Gastroesophageal sphincter (tissue), 4 donors: Measurements from ENCODE around the gene MS4A2. TPM values are rescaled to one million over a fixed set of nuclear protein-coding genes. Genes with fewer than 3 reads are reported as not detected.
"Not testable (repeated sequence)": the region's sequence is repeated elsewhere in the genome, so short reads cannot be mapped to it uniquely, and the experiment has no call there.

Source experiments
- ATAC-seq: fragments of 150-250 bp; one replicate; pipeline ENCODE4 v1.9.1; 2016; ENCODE audit warnings: mild to moderate bottlenecking, moderate library complexity
- H3K27ac ChIP-seq, 4 donors: fragments of 200-600 bp; sonication (generic) in 3 of 4; 1 replicate in 3 of 4; 2 replicates in 1 of 4; pipeline ENCODE4 v1.5.1; 2016 to 2019
- H3K27me3 ChIP-seq: fragments of 200-600 bp; sonication (generic); one replicate; pipeline ENCODE4 v1.5.1; 2019
- H3K36me3 ChIP-seq, 2 donors: fragments of 200-600 bp; sonication (generic); one replicate each; pipeline ENCODE4 v1.5.1; 2019; ENCODE audit warnings: control low read depth in 1 of 2
- H3K4me1 ChIP-seq, 3 donors: fragments of 200-600 bp; sonication (generic); 1 replicate in 2 of 3; 2 replicates in 1 of 3; pipeline ENCODE4 v1.5.1; 2016 to 2019; ENCODE audit warnings: control low read depth in 2 of 3
- H3K4me3 ChIP-seq, 2 donors: fragments of 200-600 bp; sonication (generic); one replicate each; pipeline ENCODE4 v1.5.1; 2019; ENCODE audit warnings: mild to moderate bottlenecking in 1 of 2, moderate library complexity in 1 of 2
- H3K9me3 ChIP-seq, 3 donors: fragments of 200-600 bp; sonication (generic); one replicate each; pipeline ENCODE4 v1.5.1; 2017 to 2019; ENCODE audit warnings: control low read depth in 2 of 3
- CTCF ChIP-seq, 4 experiments: fragments of 200-600 bp in 2 of 4; fragments of 450-650 bp in 2 of 4; sonication (generic) in 1 of 4; IDR thresholded peaks; one replicate each; pipeline ENCODE4 v1.5.1; 2017 to 2019; ENCODE audit warnings: antibody characterized with exemption in 4 of 4, mild to moderate bottlenecking in 2 of 4, moderate library complexity in 2 of 4
- EP300 ChIP-seq: sonication (generic); formaldehyde crosslinking; IDR thresholded peaks from one replicate; pipeline ENCODE4 v1.6.1; 2017; ENCODE audit warnings: antibody characterized with exemption, mild to moderate bottlenecking
- POLR2A ChIP-seq, 2 donors: fragments of 450-650 bp; IDR thresholded peaks; one replicate each; pipeline ENCODE4 v1.6.1; 2017; ENCODE audit warnings: antibody characterized with exemption in 2 of 2, mild to moderate bottlenecking in 2 of 2, moderate library complexity in 1 of 2
- POLR2AphosphoS5 ChIP-seq: sonication (generic); formaldehyde crosslinking; IDR thresholded peaks from one replicate; pipeline ENCODE4 v1.6.1; 2017; ENCODE audit warnings: antibody characterized with exemption
- WGBS, 2 donors: methylation state at CpG; one replicate each; pipeline ENCODE4 v1.1.5; 2018; ENCODE audit warnings: low coverage in 1 of 2; 5-methylcytosine and 5-hydroxymethylcytosine counted together
- total RNA-seq, 4 donors: library from RNA; depleted of rRNA; stranded (reverse); fragments of >200 nt; gene quantifications; one replicate each; pipeline ENCODE4 v1.1.0, GENCODE V29; 2016

The MS4A2 gene
- total RNA-seq, 4 donors from 2014 or later: 1.2 to 4.7 (median 1.7) TPM; not detected in 1

GRCh38 chr11:60128376-60128775, 39.9 kb downstream of the MS4A2 start:
- WGBS, 2 donors: 66% methylated on average over 2 of the region's 2 CpGs; no CpG with 5 or more reads in 1 of the 2 donors
- no peaks in the 10 kb centered on the region for H3K27me3 ChIP-seq
- no peaks in the 10 kb centered on the region for H3K4me1 ChIP-seq
- H3K9me3 ChIP-seq: no peaks in the 10 kb centered on the region
- ATAC-seq: no peak
- no peak overlapping the region for H3K27ac ChIP-seq
- no peaks in the 10 kb centered on the region for H3K36me3 ChIP-seq
- H3K4me3 ChIP-seq: no peak overlapping the region
- no peak for TF ChIP-seq EP300
- no peak for TF ChIP-seq CTCF (IDR thresholded peaks at IDR 0.05)
- TF ChIP-seq POLR2AphosphoS5: no peak
- no peak for TF ChIP-seq POLR2A (IDR thresholded peaks at IDR 0.05)

GRCh38 chr11:60128866-60129265, 40.4 kb downstream of the MS4A2 start:
- H3K27ac ChIP-seq, H3K27me3 ChIP-seq, H3K9me3 ChIP-seq, ATAC-seq, H3K4me1 ChIP-seq, H3K36me3 ChIP-seq, H3K4me3 ChIP-seq: not testable (repeated sequence)
- 89% methylated on average over 4 of the region's 4 CpGs; no CpG with 5 or more reads in 1 of the 2 donors for WGBS, 2 donors

GRCh38 chr11:60129853-60130252, 41.4 kb downstream of the MS4A2 start:
- no peak for ATAC-seq
- no peak overlapping the region for H3K27ac ChIP-seq
- H3K4me3 ChIP-seq: no peak overlapping the region
- TF ChIP-seq CTCF (IDR thresholded peaks at IDR 0.05) (no peak), POLR2A (IDR thresholded peaks at IDR 0.05) (no peak), POLR2AphosphoS5 (no peak), EP300 (no peak)
- 70 to 74% methylated on average over 1 to 3 of the region's 3 CpGs for WGBS, 2 donors
- H3K36me3 ChIP-seq: no peaks in the 10 kb centered on the region
- peaks cover 0 to 7% (median 0%) of the 10 kb centered on the region in 3 donors for H3K9me3 ChIP-seq
- no peaks in the 10 kb centered on the region for H3K4me1 ChIP-seq
- no peaks in the 10 kb centered on the region for H3K27me3 ChIP-seq

GRCh38 chr11:60130496-60130895, 42.0 kb downstream of the MS4A2 start:
- Histone ChIP-seq H3K4me3 (no peak overlapping the region), H3K4me1 (no peaks in the 10 kb centered on the region), H3K27ac (no peak overlapping the region), H3K9me3 (peaks cover 0 to 7% (median 0%) of the 10 kb centered on the region in 3 donors), H3K36me3 (no peaks in the 10 kb centered on the region), H3K27me3 (no peaks in the 10 kb centered on the region)
- TF ChIP-seq EP300: no peak
- no peak for TF ChIP-seq POLR2A (IDR thresholded peaks at IDR 0.05)
- peak in 1 of 4 experiments; percentile 42 for TF ChIP-seq CTCF (IDR thresholded peaks at IDR 0.05)
- TF ChIP-seq POLR2AphosphoS5: no peak
- no peak for ATAC-seq

GRCh38 chr11:60131912-60132311, 43.4 kb downstream of the MS4A2 start:
- Histone ChIP-seq H3K27ac (no peak overlapping the region), H3K27me3 (no peaks in the 10 kb centered on the region), H3K4me1 (no peaks in the 10 kb centered on the region), H3K36me3 (no peaks in the 10 kb centered on the region), H3K9me3 (peaks cover 0 to 17% (median 0%) of the 10 kb centered on the region in 3 donors), H3K4me3 (no peak overlapping the region)
- no peak for ATAC-seq
- WGBS, 2 donors: 49 to 75% methylated on average over 2 to 3 of the region's 3 CpGs
- TF ChIP-seq CTCF (IDR thresholded peaks at IDR 0.05) (no peak), POLR2AphosphoS5 (no peak), EP300 (no peak), POLR2A (IDR thresholded peaks at IDR 0.05) (no peak)
